Heart left ventricle (tissue), 13 donors: ENCODE measurements around the gene SSNA1.

Experiments
- POLR2A ChIP-seq, 2 donors: fragments of 450-650 bp; IDR thresholded peaks; one replicate each; pipeline ENCODE4 v1.6.1; 2017; ENCODE audit warnings: antibody characterized with exemption in 2 of 2, mild to moderate bottlenecking in 2 of 2, moderate library complexity in 2 of 2
- TF ChIP-seq, protein P1 (sequence below), 12 donors: fragments of 200-600 bp; sonication (generic) in 4 of 12; IDR thresholded peaks; one replicate each; pipeline versions ENCODE4 v1.5.0 to v1.8.0; 2018 to 2022; ENCODE audit warnings: antibody characterized with exemption in 12 of 12, mild to moderate bottlenecking in 5 of 12
- donor health status: ischemic (EF 13 %, LVEDD 7.1; RV severe dilation, severe dysfunction).
- donor health status: DM: no; HTN: yes; CAD: no.
- donor health status: DM: no; HTN: no; CAD: no.
- donor health status: ischemic (EF 25% LVEDD 6.9; RV normal size, moderate dysfunction).
- donor health status: ischemic (EF 25% LVEDD 5.7; RV mildly dilated, moderate dysfunction).
- donor health status: ischemic (EF 35%, LVEDD 5.7; RV mildly dilated, moderate dysfunction).
- donor health status: nonischemic (EF 11% LVEDD 7.7; RV severe dilation, severe dysfunction).
- donor health status: DM: yes; HTN: yes; CAD: no.
- donor health status: PGD.
- donor health status: ischemic (EF 29% LVEDD 5.4; RV normal size, mild dysfunction).
- donor health status: nonischemic (EF 23%, LVEDD 6.1; RV moderate dilation, normal function).

DNA sequence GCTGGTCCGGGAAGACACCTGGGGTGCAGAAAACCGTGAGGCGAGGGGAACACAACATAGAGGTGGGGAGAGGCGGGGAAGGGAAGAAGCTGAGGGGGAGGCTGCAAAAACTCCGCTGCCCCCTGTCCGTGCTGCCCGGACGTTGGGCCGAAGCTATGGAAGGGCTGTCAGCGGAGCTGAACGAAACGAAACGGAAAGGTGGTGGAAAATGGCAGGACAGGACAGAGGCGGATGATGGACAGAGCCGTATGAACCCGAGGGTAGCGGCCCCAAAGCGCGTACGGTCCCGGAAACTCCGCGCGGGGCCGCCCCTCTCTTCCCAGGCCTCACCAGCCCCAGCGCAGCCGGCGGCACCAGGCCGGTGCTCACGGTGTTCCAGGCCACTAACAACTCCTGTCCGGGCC, 388 bp upstream of the SSNA1 start:
- TF ChIP-seq, protein P1, sequence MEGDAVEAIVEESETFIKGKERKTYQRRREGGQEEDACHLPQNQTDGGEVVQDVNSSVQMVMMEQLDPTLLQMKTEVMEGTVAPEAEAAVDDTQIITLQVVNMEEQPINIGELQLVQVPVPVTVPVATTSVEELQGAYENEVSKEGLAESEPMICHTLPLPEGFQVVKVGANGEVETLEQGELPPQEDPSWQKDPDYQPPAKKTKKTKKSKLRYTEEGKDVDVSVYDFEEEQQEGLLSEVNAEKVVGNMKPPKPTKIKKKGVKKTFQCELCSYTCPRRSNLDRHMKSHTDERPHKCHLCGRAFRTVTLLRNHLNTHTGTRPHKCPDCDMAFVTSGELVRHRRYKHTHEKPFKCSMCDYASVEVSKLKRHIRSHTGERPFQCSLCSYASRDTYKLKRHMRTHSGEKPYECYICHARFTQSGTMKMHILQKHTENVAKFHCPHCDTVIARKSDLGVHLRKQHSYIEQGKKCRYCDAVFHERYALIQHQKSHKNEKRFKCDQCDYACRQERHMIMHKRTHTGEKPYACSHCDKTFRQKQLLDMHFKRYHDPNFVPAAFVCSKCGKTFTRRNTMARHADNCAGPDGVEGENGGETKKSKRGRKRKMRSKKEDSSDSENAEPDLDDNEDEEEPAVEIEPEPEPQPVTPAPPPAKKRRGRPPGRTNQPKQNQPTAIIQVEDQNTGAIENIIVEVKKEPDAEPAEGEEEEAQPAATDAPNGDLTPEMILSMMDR (IDR thresholded peaks at IDR 0.05): no peak
- TF ChIP-seq POLR2A (IDR thresholded peaks at IDR 0.05): no peak
